H1 (cell line): ENCODE measurements around the gene GBP6. TPM values are rescaled to one million over a fixed set of nuclear protein-coding genes. Genes with fewer than 3 reads are reported as not detected.

Experiments
- CTCF ChIA-PET: fragments of 300-600 bp; sonication (Branson Sonifier 250); formaldehyde crosslinking; loops from one replicate; lab custom pipeline; 2021; ENCODE audit not compliant: partially characterized antibody; lab: Charles Lee
- POLR2A ChIA-PET: fragments of 300-600 bp; sonication (Branson Sonifier 250); formaldehyde crosslinking; loops from one replicate; lab custom pipeline; 2021; ENCODE audit warnings: inconsistent platforms; ENCODE audit not compliant: partially characterized antibody; lab: Charles Lee
- DNase-seq, 2 experiments: peaks; one replicate each; pipeline versions ENCODE4 v3.0.0 to v3.0.0-alpha.2; 2010 to 2022; ENCODE audit warnings: low spot score in 2 of 2, low read depth in 1 of 2, mixed read lengths in 1 of 2
- FAIRE-seq: peaks from 2 replicates; lab custom pipeline; 2011; peaks lifted over from hg19 to GRCh38; lab: Jason Lieb, UNC
- H2AFZ ChIP-seq: 2 replicates; pipeline ENCODE4 v1.8.1; 2012; ENCODE audit warnings: low read length, inconsistent platforms
- H2AK5ac ChIP-seq: 2 replicates; pipeline ENCODE4 v1.6.1; 2013; ENCODE audit warnings: low read depth, low read length
- H2BK120ac ChIP-seq: replicated peaks from 2 replicates; pipeline ENCODE3; 2013; ENCODE audit warnings: low read depth, low read length, inconsistent platforms
- H2BK12ac ChIP-seq: 2 replicates; pipeline ENCODE4 v1.6.1; 2013; ENCODE audit warnings: low read depth, low read length
- H2BK15ac ChIP-seq: 2 replicates; pipeline ENCODE4 v1.6.1; 2013; ENCODE audit warnings: low read length
- H2BK20ac ChIP-seq: 2 replicates; pipeline ENCODE4 v1.6.1; 2013; ENCODE audit warnings: low read length
- H2BK5ac ChIP-seq: 2 replicates; pipeline ENCODE4 v1.6.1; 2013; ENCODE audit warnings: low read depth, low read length
- H3K14ac ChIP-seq: 2 replicates; pipeline ENCODE4 v1.6.1; 2013; ENCODE audit warnings: inconsistent platforms; ENCODE audit not compliant: insufficient read length
- H3K18ac ChIP-seq: 2 replicates; pipeline ENCODE4 v1.6.1; 2013; ENCODE audit warnings: low read length; ENCODE audit errors: extremely low read depth
- H3K23ac ChIP-seq: 2 replicates; pipeline ENCODE4 v1.6.1; 2013; ENCODE audit warnings: inconsistent platforms; ENCODE audit not compliant: insufficient read length
- H3K23me2 ChIP-seq: 2 replicates; pipeline ENCODE4 v1.6.1; 2013; ENCODE audit warnings: low read depth, low read length
- H3K27ac ChIP-seq: 2 replicates; pipeline ENCODE4 v1.6.1; 2011; ENCODE audit warnings: low read depth, low read length, inconsistent platforms
- H3K27me3 ChIP-seq, 4 experiments: replicated peaks in 1 of 4; 1 replicate in 1 of 4; 2 replicates in 3 of 4; pipeline versions ENCODE4 v1.6.1 to v1.8.1; 2011 to 2013; ENCODE audit warnings: low read length in 3 of 4, mild to moderate bottlenecking in 3 of 4, inconsistent platforms in 2 of 4, mixed read lengths in 2 of 4, moderate library complexity in 1 of 4; ENCODE audit not compliant: control insufficient read depth in 3 of 4, insufficient read depth in 3 of 4; ENCODE audit errors: extremely low read depth in 1 of 4
- H3K36me3 ChIP-seq, 4 experiments: 2 replicates each; pipeline versions ENCODE4 v1.6.1 to v1.8.1; 2011 to 2013; ENCODE audit warnings: mild to moderate bottlenecking in 4 of 4, low read length in 3 of 4, moderate library complexity in 2 of 4, control low read depth in 1 of 4, inconsistent platforms in 1 of 4; ENCODE audit not compliant: insufficient read depth in 4 of 4, control insufficient read depth in 2 of 4
- H3K4ac ChIP-seq: replicated peaks from 2 replicates; pipeline ENCODE3; 2013; ENCODE audit warnings: low read length, low read depth, mixed read lengths, inconsistent platforms; ENCODE audit not compliant: insufficient read length
- H3K4me1 ChIP-seq, 4 experiments: replicated peaks in 1 of 4; 1 replicate in 1 of 4; 2 replicates in 3 of 4; pipeline versions ENCODE4 v1.6.1 to v1.8.1; 2011 to 2013; ENCODE audit warnings: low read length in 3 of 4, inconsistent platforms in 2 of 4, mixed read lengths in 1 of 4; ENCODE audit not compliant: insufficient read depth in 4 of 4, control insufficient read depth in 3 of 4
- H3K4me2 ChIP-seq, 2 experiments: 2 replicates each; pipeline versions ENCODE4 v1.6.1 to v1.8.1; 2011 to 2013; ENCODE audit warnings: low read depth in 2 of 2, low read length in 2 of 2, control low read depth in 1 of 2, inconsistent platforms in 1 of 2, mild to moderate bottlenecking in 1 of 2; ENCODE audit not compliant: insufficient read depth in 1 of 2
- H3K4me3 ChIP-seq, 4 experiments: fragments of 200-600, 300-600 bp in 1 of 4; sonication (generic), shearing (Covaris generic), sonication (Bioruptor Twin) in 1 of 4; 2 replicates each; pipeline versions ENCODE4 v1.5.1 to v1.8.1; 2011 to 2016; ENCODE audit warnings: low read length in 4 of 4, low read depth in 3 of 4, control low read depth in 2 of 4, inconsistent platforms in 2 of 4, mild to moderate bottlenecking in 2 of 4, mixed read lengths in 1 of 4, moderate library complexity in 1 of 4; ENCODE audit not compliant: insufficient read depth in 2 of 4; ENCODE audit errors: extremely low read depth in 1 of 4
- H3K56ac ChIP-seq: replicated peaks from 2 replicates; pipeline ENCODE3; 2013; ENCODE audit warnings: low read depth, mild to moderate bottlenecking, mixed read lengths, low read length, inconsistent platforms; ENCODE audit not compliant: insufficient read length
- H3K79me1 ChIP-seq: 2 replicates; pipeline ENCODE4 v1.6.1; 2013; ENCODE audit warnings: low read depth, low read length, control low read depth
- H3K79me2 ChIP-seq, 2 experiments: 2 replicates each; pipeline versions ENCODE4 v1.6.1 to v1.8.1; 2012 to 2013; ENCODE audit warnings: low read length in 2 of 2, mild to moderate bottlenecking in 2 of 2, inconsistent platforms in 1 of 2; ENCODE audit not compliant: insufficient read depth in 2 of 2, control insufficient read depth in 1 of 2
- H3K9ac ChIP-seq, 4 experiments: replicated peaks in 1 of 4; 1 replicate in 1 of 4; 2 replicates in 3 of 4; pipeline versions ENCODE4 v1.6.1 to v1.8.1; 2011 to 2013; ENCODE audit warnings: low read depth in 3 of 4, low read length in 3 of 4, control low read depth in 2 of 4, mild to moderate bottlenecking in 2 of 4, moderate library complexity in 2 of 4, inconsistent platforms in 1 of 4; ENCODE audit errors: extremely low read depth in 1 of 4
- H3K9me3 ChIP-seq, 2 experiments: 2 replicates each; pipeline versions ENCODE4 v1.6.1 to v1.8.1; 2012 to 2013; ENCODE audit warnings: mild to moderate bottlenecking in 2 of 2, moderate library complexity in 2 of 2, control low read depth in 1 of 2, inconsistent platforms in 1 of 2, low read depth in 1 of 2, low read length in 1 of 2, mixed read lengths in 1 of 2; ENCODE audit not compliant: insufficient read depth in 2 of 2
- H4K20me1 ChIP-seq, 2 experiments: replicated peaks in 1 of 2; 2 replicates each; pipeline versions ENCODE3 to v1.8.1; 2011 to 2013; ENCODE audit warnings: inconsistent platforms in 2 of 2, low read length in 2 of 2, mild to moderate bottlenecking in 1 of 2; ENCODE audit not compliant: insufficient read depth in 2 of 2, control insufficient read depth in 1 of 2
- H4K5ac ChIP-seq: 2 replicates; pipeline ENCODE4 v1.6.1; 2013; ENCODE audit warnings: low read length, low read depth, mixed read lengths, inconsistent platforms; ENCODE audit not compliant: insufficient read length
- H4K8ac ChIP-seq: 2 replicates; pipeline ENCODE4 v1.8.0; 2013; ENCODE audit warnings: mild to moderate bottlenecking, moderate library complexity, low read length, inconsistent platforms; ENCODE audit not compliant: insufficient read depth; ENCODE audit errors: extremely low read depth
- H4K91ac ChIP-seq: replicated peaks from 2 replicates; pipeline ENCODE3; 2013; ENCODE audit warnings: low read length, mixed read lengths, inconsistent platforms; ENCODE audit not compliant: insufficient read length
- CEBPB ChIP-seq: IDR thresholded peaks from 2 replicates; pipeline ENCODE4 v1.6.1; 2012; ENCODE audit warnings: low read depth, low read length
- E2F6 ChIP-seq: IDR thresholded peaks from 2 replicates; pipeline ENCODE4 v1.6.1; 2012; ENCODE audit warnings: inconsistent platforms
- POU5F1 ChIP-seq: IDR thresholded peaks from 2 replicates; pipeline ENCODE4 v1.6.1; 2011; ENCODE audit warnings: low read depth, mild to moderate bottlenecking, low read length, moderate library complexity
- SRF ChIP-seq: IDR thresholded peaks from 2 replicates; pipeline ENCODE4 v1.6.1; 2011; ENCODE audit warnings: mild to moderate bottlenecking, low read depth, low read length, moderate library complexity
- polyA plus RNA-seq, 7 experiments: library from polyadenylated mRNA; depleted of rRNA in 3 of 7; stranded (reverse) in 5 of 7; unstranded in 2 of 7; fragments of >200 nt in 5 of 7; fragments of 200-250 nt in 2 of 7; gene quantifications; 1 replicate in 5 of 7; 2 replicates in 1 of 7; 4 replicates in 1 of 7; pipeline versions ENCODE4 v1.2.1 to v1.2.3, GENCODE V29; 2011 to 2013; ENCODE audit warnings: missing spikeins in 2 of 7, mixed read lengths in 2 of 7
- total RNA-seq: library from RNA; stranded (reverse); fragmentation: NEBNext Ultra II Directional; extraction: Animal tissue kit (Norgen Biotek cat#: 25700); gene quantifications from 2 replicates; pipeline ENCODE4 v1.2.1, GENCODE V29; 2021

GBP6 gene
- total and polyA plus RNA-seq, 2 of the 8 experiments (the other 6 are each of a cell fraction or from before 2014, with no cell fraction given), result not detected

DNA sequence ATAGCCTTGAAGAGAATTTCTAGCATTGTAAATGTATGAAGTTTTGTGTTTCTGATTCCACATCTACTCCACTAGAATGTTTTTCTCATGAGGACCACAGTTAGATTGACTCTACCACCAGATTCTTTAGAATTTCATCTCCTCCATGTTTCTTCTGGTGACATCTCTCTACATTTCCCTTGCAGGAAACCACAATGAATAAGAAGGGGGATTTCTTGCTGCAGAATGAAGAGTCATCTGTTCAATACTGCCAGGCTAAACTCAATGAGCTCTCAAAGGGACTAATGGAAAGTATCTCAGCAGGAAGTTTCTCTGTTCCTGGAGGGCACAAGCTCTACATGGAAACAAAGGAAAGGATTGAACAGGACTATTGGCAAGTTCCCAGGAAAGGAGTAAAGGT lies 18.6 kb downstream of the GBP6 start:
- DNase-seq, result no peak
- Histone ChIP-seq H2BK12ac (no peak overlapping the region), H4K20me1 (no peaks in the 10 kb centered on the region), H3K9ac (no peak overlapping the region), H3K56ac (no peak overlapping the region), H2BK120ac (no peak overlapping the region), H4K5ac (no peak overlapping the region), H3K4me3 (no peak overlapping the region), H3K14ac (no peak overlapping the region), H3K18ac (no peak overlapping the region), H2BK15ac (no peak overlapping the region), H3K4me1 (peaks cover 0 to 2% (median 0%) of the 10 kb centered on the region in 4 experiments; a peak in 1 of 7 replicates), H4K91ac (no peak overlapping the region), H4K8ac (no peak overlapping the region), H3K23me2 (no peaks in the 10 kb centered on the region), H3K27me3 (no peaks in the 10 kb centered on the region), H3K27ac (no peak overlapping the region), H3K23ac (no peak overlapping the region), H2AK5ac (no peak overlapping the region), H3K36me3 (no peaks in the 10 kb centered on the region), H2AFZ (no peak overlapping the region), H3K4me2 (no peak overlapping the region), H2BK5ac (no peak overlapping the region), H3K9me3 (no peaks in the 10 kb centered on the region), H3K4ac (no peak overlapping the region), H2BK20ac (no peak overlapping the region), H3K79me1 (no peaks in the 10 kb centered on the region), H3K79me2 (no peaks in the 10 kb centered on the region)
- ChIA-PET POLR2A (no interaction called here), CTCF (no interaction called here)
- FAIRE-seq, result no peak
- TF ChIP-seq SRF (no peak), POU5F1 (no peak), CEBPB (no peak), E2F6 (no peak)
